Mammary epithelial cell (primary cell): Measurements from ENCODE around the gene CAPN7.

Experiments used
- CTCF ChIP-seq, 2 donors: IDR thresholded peaks in 1 of 2; conservative IDR thresholded peaks in 1 of 2; 2 replicates each; pipeline ENCODE4 v1.5.1; 2011 to 2012; ENCODE audit warnings: inconsistent platforms in 2 of 2, low read length in 2 of 2, mild to moderate bottlenecking in 2 of 2, control low read depth in 1 of 2, low read depth in 1 of 2; ENCODE audit not compliant: insufficient read depth in 1 of 2; ENCODE audit errors: extremely low read depth in 1 of 2
- EZH2 ChIP-seq: IDR thresholded peaks from 2 replicates; pipeline ENCODE4 v1.6.1; 2012; ENCODE audit warnings: low read length, inconsistent platforms, borderline replicate concordance

- TF ChIP-seq CTCF (conservative IDR thresholded peaks at IDR 0.05 in 1 of 2, IDR thresholded peaks at IDR 0.05 in 1 of 2; ENCODE audit: extremely low read depth in 1 of 2, insufficient read depth in 1 of 2, low read depth in 1 of 2, low read length in 2 of 2) (no peak), EZH2 (no peak)
Measured at GRCh38 chr3:15181511-15181910, 24.5 kb upstream of the CAPN7 start.
